ENCODE data around the gene CLIC2. TPM values are rescaled to one million over a fixed set of nuclear protein-coding genes. Genes with fewer than 3 reads are reported as not detected.

CLIC2 gene
- total RNA-seq, 1 experiment from 2014 or later, result 0.92 TPM

- DNase-seq (ENCODE audit: low read depth), result no peak
These were observed 71.3 kb downstream of the CLIC2 start for GRCh38 chrX:155262970-155263754.

- no peak for DNase-seq (ENCODE audit: low read depth)
These were observed 74.7 kb downstream of the CLIC2 start for GRCh38 chrX:155259752-155260151.

DNA sequence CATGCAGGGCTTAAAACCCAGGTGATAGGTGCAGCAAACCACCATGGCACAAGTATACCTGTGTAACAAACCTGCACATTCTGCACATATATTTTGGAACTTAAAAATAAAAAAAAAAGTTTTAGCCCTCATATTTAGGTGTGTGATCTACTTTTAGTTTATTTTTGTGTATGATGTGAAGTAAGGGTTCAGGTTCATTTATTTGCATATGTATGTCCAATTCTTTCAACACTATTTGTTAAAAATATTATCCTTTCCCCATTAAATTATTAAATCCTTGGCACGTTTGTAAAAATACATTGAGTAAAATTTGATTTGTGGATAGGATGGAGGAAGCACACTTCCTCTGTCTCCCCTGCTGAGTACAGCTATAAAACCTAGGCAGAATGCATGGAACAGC, 83.0 kb downstream of the CLIC2 start:
- no peak for DNase-seq (ENCODE audit: low read depth)

DNA sequence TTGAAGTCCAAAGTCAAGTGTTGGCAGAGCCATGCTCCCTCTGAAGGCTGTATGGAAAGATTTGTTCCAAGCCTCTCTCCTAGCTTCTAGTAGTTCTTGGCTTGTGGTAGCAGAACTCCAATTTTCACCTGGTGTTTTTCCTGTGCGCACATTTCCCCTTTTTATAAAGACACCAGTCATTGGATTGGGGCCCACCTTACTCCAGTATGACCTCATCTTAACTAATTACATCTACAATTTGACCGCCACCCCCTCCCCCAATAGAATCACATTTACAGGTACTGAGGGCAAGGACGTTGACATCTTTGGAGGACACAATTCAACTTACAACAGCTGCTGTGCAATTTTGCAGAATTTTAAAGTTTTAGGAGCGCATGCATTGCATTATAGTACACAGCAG, 86.9 kb downstream of the CLIC2 start:
- DNase-seq (ENCODE audit: low read depth), result no peak

DNA sequence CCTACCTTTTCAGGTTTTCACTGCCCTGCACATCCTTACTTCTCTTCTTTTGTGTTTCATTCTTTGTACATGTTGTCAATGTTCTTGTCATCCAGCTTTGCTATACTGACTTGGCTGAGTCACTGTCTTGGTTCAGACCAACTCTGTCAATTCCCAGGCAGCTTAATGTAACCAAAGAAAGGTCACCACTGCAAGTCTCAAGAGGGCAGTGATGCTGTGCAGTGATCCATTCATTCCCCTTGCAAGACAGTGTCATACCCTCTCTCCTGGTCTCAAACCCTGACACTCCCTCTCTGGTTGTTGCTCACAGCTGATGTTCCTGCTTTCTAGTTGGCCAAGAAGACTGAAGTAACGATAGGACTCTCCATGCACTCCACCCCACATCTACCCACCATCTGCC, 87.7 kb downstream of the CLIC2 start:
- DNase-seq (ENCODE audit: low read depth), result no peak

DNA sequence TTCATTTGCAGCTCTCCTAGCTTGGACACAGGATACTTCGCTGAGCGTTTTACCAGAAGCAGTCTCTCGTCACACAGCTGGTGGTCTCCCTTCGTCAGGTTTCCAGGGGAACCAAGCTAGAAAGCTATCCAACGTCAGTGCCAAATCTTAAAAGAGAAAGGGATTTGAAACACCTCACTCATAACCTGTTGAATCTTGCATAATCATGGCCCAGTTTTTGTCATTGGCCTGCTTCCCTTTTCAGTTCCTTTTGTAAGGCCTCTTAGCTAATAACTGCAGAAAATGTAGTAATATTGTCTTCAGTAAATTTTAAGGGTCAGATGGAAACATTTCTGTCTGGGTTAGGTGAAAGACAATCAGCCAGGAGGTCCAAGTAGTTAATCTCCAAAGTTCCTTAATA, 92.1 kb downstream of the CLIC2 start:
- no peak for DNase-seq (ENCODE audit: low read depth)

GRCh38 chrX:155237719-155238118, 96.7 kb downstream of the CLIC2 start:
- no peak for DNase-seq (ENCODE audit: low read depth)

- no peak for DNase-seq (ENCODE audit: low read depth)
These were observed 98.5 kb downstream of the CLIC2 start for GRCh38 chrX:155235891-155236290.

- no peak for DNase-seq (ENCODE audit: low read depth)
These were observed 103.3 kb downstream of the CLIC2 start for GRCh38 chrX:155231163-155231562.

Other genes with a start within 250 kb of the CLIC2 start
- 94.2 and 98.0 TPM in 2 replicates for gene VBP1, start 118.2 kb downstream of the CLIC2 start, total RNA-seq (2014; rRNA removed)
- 0.06 and 0.19 TPM in 2 replicates for gene RAB39B, start 70.1 kb downstream of the CLIC2 start, total RNA-seq (2014; rRNA removed)
- gene F8A2, start 47.5 kb upstream of the CLIC2 start, total RNA-seq (2014; rRNA removed), result not detected in 2 replicates
- 11.5 TPM in 2 replicates for gene F8A3, start 124.0 kb upstream of the CLIC2 start, total RNA-seq (2014; rRNA removed)

Measured in LHCN-M2 (cell line).